ENCODE data around the gene HOMER1.
A peak's percentile ranks its signal among the peaks of the same experiment; 100 is the strongest.

DNA sequence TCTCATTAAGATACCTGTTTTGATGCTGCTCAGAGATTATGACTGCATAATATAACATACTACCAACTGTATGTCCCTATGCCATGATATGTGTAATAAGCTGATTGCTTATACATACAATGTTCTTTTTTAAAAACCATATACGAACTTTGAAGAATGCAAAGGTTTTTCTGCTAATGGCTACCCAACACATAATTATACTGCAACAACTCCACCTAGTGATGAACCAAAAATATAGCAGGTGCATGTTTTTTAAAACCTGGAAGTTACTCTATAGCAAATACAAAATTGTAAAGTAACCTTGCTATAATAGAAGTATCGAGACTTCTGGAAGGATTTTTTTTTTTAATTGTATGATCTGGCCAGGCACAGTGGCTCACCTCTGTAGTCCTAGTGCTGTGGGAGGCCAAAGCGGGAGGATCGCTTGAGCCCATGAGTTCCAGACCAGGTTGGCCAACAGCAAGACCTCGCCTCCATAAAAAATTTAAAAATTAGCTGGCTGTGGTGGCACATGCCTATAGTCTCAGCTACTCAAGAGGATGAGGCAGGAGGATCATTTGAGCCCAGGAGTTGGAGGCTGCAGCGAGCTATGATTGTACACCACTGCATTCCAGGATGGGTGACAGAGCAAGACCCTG is 49.1 kb downstream of the HOMER1 start:
- TF ChIP-seq CTCF (IDR thresholded peaks at IDR 0.05) (peak; percentile 70), EZH2 (IDR thresholded peaks at IDR 0.05) (no peak), EZH2phosphoT487 (IDR thresholded peaks at IDR 0.05) (no peak)
